Liver (tissue), 9 donors: ENCODE measurements around the gene RASSF7. TPM values are rescaled to one million over a fixed set of nuclear protein-coding genes. Genes with fewer than 3 reads are reported as not detected.
"Not testable (repeated sequence)": the region's sequence is repeated elsewhere in the genome, so short reads cannot be mapped to it uniquely, and the experiment has no call there.

ENCODE experiments used
- DNase-seq: peaks from one replicate; pipeline ENCODE4 v3.0.0-alpha.2; 2017; ENCODE audit warnings: low spot score
- H3K27ac ChIP-seq, 2 donors: one replicate each; pipeline ENCODE4 v1.7.0; 2013; ENCODE audit warnings: inconsistent platforms in 2 of 2, low read length in 2 of 2, control low read depth in 1 of 2, low read depth in 1 of 2, mild to moderate bottlenecking in 1 of 2
- H3K27me3 ChIP-seq, 4 donors: one replicate each; pipeline versions ENCODE4 v1.6.1 to v1.7.0; 2013; ENCODE audit warnings: low read length in 3 of 4, inconsistent platforms in 1 of 4, mild to moderate bottlenecking in 1 of 4, moderate library complexity in 1 of 4; ENCODE audit not compliant: control insufficient read depth in 4 of 4, insufficient read depth in 4 of 4
- H3K36me3 ChIP-seq, 4 donors: one replicate each; pipeline versions ENCODE4 v1.6.1 to v1.7.0; 2013; ENCODE audit warnings: low read length in 3 of 4, mild to moderate bottlenecking in 3 of 4, low read depth in 1 of 4, moderate library complexity in 1 of 4; ENCODE audit not compliant: control insufficient read depth in 4 of 4, insufficient read depth in 3 of 4
- H3K4me1 ChIP-seq, 4 donors: one replicate each; pipeline versions ENCODE4 v1.6.1 to v1.7.0; 2013; ENCODE audit warnings: low read length in 3 of 4, mild to moderate bottlenecking in 3 of 4, moderate library complexity in 1 of 4; ENCODE audit not compliant: control insufficient read depth in 4 of 4, insufficient read depth in 4 of 4
- H3K4me3 ChIP-seq, 3 donors: one replicate each; pipeline versions ENCODE4 v1.6.1 to v1.7.0; 2013; ENCODE audit warnings: low read length in 3 of 3, control low read depth in 1 of 3, low read depth in 1 of 3, mild to moderate bottlenecking in 1 of 3
- H3K9ac ChIP-seq, 2 donors: one replicate each; pipeline ENCODE4 v1.7.0; 2013; ENCODE audit warnings: low read length in 2 of 2, mild to moderate bottlenecking in 2 of 2, moderate library complexity in 2 of 2, control low read depth in 1 of 2, low read depth in 1 of 2
- H3K9me3 ChIP-seq, 4 donors: one replicate each; pipeline versions ENCODE4 v1.6.1 to v1.7.0; 2013; ENCODE audit warnings: low read length in 3 of 4; ENCODE audit not compliant: control insufficient read depth in 4 of 4
- EGR1 ChIP-seq, 2 donors: IDR thresholded peaks; 2 replicates each; pipeline ENCODE4 v1.6.1; 2016 to 2018; ENCODE audit warnings: antibody characterized with exemption in 2 of 2, low read depth in 2 of 2
- FOXA2 ChIP-seq: IDR thresholded peaks from 2 replicates; pipeline ENCODE4 v1.6.1; 2016; ENCODE audit warnings: antibody characterized with exemption
- GABPA ChIP-seq, 2 donors: IDR thresholded peaks in 1 of 2; conservative IDR thresholded peaks in 1 of 2; 2 replicates each; pipeline ENCODE4 v1.6.1; 2016; ENCODE audit warnings: antibody characterized with exemption in 2 of 2, mild to moderate bottlenecking in 1 of 2, moderate library complexity in 1 of 2
- HNF4A ChIP-seq, 2 donors: conservative IDR thresholded peaks; 2 replicates each; pipeline ENCODE4 v1.6.1; 2016; ENCODE audit warnings: antibody characterized with exemption in 2 of 2, mild to moderate bottlenecking in 2 of 2
- JUND ChIP-seq, 2 donors: IDR thresholded peaks; 2 replicates each; pipeline ENCODE4 v1.6.1; 2016; ENCODE audit warnings: antibody characterized with exemption in 2 of 2
- MAX ChIP-seq: IDR thresholded peaks from 2 replicates; pipeline ENCODE4 v1.6.1; 2016; ENCODE audit warnings: antibody characterized with exemption
- NR2F2 ChIP-seq: IDR thresholded peaks from 2 replicates; pipeline ENCODE4 v1.6.1; 2016; ENCODE audit warnings: antibody characterized with exemption
- REST ChIP-seq: IDR thresholded peaks from 2 replicates; pipeline ENCODE4 v1.6.1; 2016; ENCODE audit warnings: antibody characterized with exemption, mild to moderate bottlenecking
- RXRA ChIP-seq, 2 donors: IDR thresholded peaks; 2 replicates each; pipeline ENCODE4 v1.6.1; 2017 to 2018; ENCODE audit warnings: antibody characterized with exemption in 2 of 2, mild to moderate bottlenecking in 1 of 2
- SP1 ChIP-seq: IDR thresholded peaks from 2 replicates; pipeline ENCODE4 v1.6.1; 2018; ENCODE audit warnings: antibody characterized with exemption, mild to moderate bottlenecking
- TAF1 ChIP-seq: conservative IDR thresholded peaks from 2 replicates; pipeline ENCODE4 v1.6.1; 2016; ENCODE audit warnings: antibody characterized with exemption, mild to moderate bottlenecking
- YY1 ChIP-seq: IDR thresholded peaks from 2 replicates; pipeline ENCODE4 v1.6.1; 2016; ENCODE audit warnings: antibody characterized with exemption, mild to moderate bottlenecking
- WGBS: extraction: QIAGEN DNeasy Blood & Tissue Kit; methylation state at CpG from one replicate; pipeline ENCODE4 v1.1.7; 2013; 5-methylcytosine and 5-hydroxymethylcytosine counted together
- polyA plus RNA-seq, 2 donors: library from polyadenylated mRNA; stranded (reverse) in 1 of 2; unstranded in 1 of 2; fragments of 200-250 nt in 1 of 2; fragments of >200 nt in 1 of 2; fragmentation: Nextera tagmentation in 1 of 2; extraction: Ambion mirVana in 1 of 2; gene quantifications; one replicate each; pipeline versions ENCODE4 v1.2.1 to v1.2.3, GENCODE V29; 2013 to 2015
- total RNA-seq, 2 donors: library from RNA; depleted of rRNA; stranded (reverse); fragments of >200 nt; gene quantifications; one replicate each; pipeline ENCODE4 v1.2.3, GENCODE V29; 2014
- TF ChIP-seq, protein P1 (sequence below): fragments of 150-350 bp; IDR thresholded peaks from 2 replicates; pipeline ENCODE4 v1.5.1; 2017; ENCODE audit warnings: improper control_type of control experiment, low read depth, low read length; ENCODE audit not compliant: missing input control
- TF ChIP-seq, protein P2 (sequence below): IDR thresholded peaks from 2 replicates; pipeline ENCODE4 v1.6.1; 2016; ENCODE audit warnings: antibody characterized with exemption
- TF ChIP-seq, protein P3 (sequence below): IDR thresholded peaks from 2 replicates; pipeline ENCODE4 v1.6.1; 2016; ENCODE audit warnings: antibody characterized with exemption
- donor health status: healthy.
- donor health status: healthy.
- donor health status: healthy.
- donor health status: healthy.
- donor health status: healthy.

RASSF7 gene
- total and polyA plus RNA-seq, 4 donors: 11.5 to 50.4 (median 36.9) TPM

GRCh38 chr11:571802-572185 is 11.0 kb downstream of the RASSF7 start:
- no peak for TF ChIP-seq YY1
- no peak for TF ChIP-seq NR2F2
- TF ChIP-seq GABPA (IDR thresholded peaks at IDR 0.05 in 1 of 2, conservative IDR thresholded peaks at IDR 0.05 in 1 of 2): no peak
- no peak for TF ChIP-seq EGR1 (IDR thresholded peaks at IDR 0.05; ENCODE audit: low read depth in 2 of 2)
- no peak for TF ChIP-seq MAX
- no peak for TF ChIP-seq SP1
- TF ChIP-seq JUND (IDR thresholded peaks at IDR 0.05): no peak
- no peak for TF ChIP-seq TAF1
- TF ChIP-seq, protein P1, sequence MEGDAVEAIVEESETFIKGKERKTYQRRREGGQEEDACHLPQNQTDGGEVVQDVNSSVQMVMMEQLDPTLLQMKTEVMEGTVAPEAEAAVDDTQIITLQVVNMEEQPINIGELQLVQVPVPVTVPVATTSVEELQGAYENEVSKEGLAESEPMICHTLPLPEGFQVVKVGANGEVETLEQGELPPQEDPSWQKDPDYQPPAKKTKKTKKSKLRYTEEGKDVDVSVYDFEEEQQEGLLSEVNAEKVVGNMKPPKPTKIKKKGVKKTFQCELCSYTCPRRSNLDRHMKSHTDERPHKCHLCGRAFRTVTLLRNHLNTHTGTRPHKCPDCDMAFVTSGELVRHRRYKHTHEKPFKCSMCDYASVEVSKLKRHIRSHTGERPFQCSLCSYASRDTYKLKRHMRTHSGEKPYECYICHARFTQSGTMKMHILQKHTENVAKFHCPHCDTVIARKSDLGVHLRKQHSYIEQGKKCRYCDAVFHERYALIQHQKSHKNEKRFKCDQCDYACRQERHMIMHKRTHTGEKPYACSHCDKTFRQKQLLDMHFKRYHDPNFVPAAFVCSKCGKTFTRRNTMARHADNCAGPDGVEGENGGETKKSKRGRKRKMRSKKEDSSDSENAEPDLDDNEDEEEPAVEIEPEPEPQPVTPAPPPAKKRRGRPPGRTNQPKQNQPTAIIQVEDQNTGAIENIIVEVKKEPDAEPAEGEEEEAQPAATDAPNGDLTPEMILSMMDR: no peak
- no peak for TF ChIP-seq FOXA2
- TF ChIP-seq RXRA (IDR thresholded peaks at IDR 0.05): no peak
- TF ChIP-seq HNF4A (conservative IDR thresholded peaks at IDR 0.05): no peak
- TF ChIP-seq REST: no peak
- TF ChIP-seq, protein P2, sequence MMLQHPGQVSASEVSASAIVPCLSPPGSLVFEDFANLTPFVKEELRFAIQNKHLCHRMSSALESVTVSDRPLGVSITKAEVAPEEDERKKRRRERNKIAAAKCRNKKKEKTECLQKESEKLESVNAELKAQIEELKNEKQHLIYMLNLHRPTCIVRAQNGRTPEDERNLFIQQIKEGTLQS: no peak
- TF ChIP-seq, protein P3, sequence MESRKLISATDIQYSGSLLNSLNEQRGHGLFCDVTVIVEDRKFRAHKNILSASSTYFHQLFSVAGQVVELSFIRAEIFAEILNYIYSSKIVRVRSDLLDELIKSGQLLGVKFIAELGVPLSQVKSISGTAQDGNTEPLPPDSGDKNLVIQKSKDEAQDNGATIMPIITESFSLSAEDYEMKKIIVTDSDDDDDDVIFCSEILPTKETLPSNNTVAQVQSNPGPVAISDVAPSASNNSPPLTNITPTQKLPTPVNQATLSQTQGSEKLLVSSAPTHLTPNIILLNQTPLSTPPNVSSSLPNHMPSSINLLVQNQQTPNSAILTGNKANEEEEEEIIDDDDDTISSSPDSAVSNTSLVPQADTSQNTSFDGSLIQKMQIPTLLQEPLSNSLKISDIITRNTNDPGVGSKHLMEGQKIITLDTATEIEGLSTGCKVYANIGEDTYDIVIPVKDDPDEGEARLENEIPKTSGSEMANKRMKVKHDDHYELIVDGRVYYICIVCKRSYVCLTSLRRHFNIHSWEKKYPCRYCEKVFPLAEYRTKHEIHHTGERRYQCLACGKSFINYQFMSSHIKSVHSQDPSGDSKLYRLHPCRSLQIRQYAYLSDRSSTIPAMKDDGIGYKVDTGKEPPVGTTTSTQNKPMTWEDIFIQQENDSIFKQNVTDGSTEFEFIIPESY: no peak
- Histone ChIP-seq H3K36me3 (no peaks in the 10 kb centered on the region), H3K9ac (no peak overlapping the region), H3K27me3 (no peaks in the 10 kb centered on the region), H3K9me3 (no peaks in the 10 kb centered on the region), H3K4me3 (no peak overlapping the region), H3K4me1 (peaks cover 6 to 40% (median 26%) of the 10 kb centered on the region in 4 donors), H3K27ac (no peak overlapping the region)
- DNase-seq: no peak
- 89% methylated on average over 8 of the region's 8 CpGs for WGBS

GRCh38 chr11:573146-573759 is 12.5 kb downstream of the RASSF7 start:
- WGBS: 68% methylated on average over 16 of the region's 16 CpGs
- Histone ChIP-seq H3K9ac (no peak overlapping the region), H3K4me1 (peaks cover 10 to 46% (median 31%) of the 10 kb centered on the region in 4 donors), H3K36me3 (no peaks in the 10 kb centered on the region), H3K9me3 (no peaks in the 10 kb centered on the region), H3K27ac (no peak overlapping the region), H3K4me3 (no peak overlapping the region), H3K27me3 (no peaks in the 10 kb centered on the region)
- TF ChIP-seq HNF4A (conservative IDR thresholded peaks at IDR 0.05) (no peak), RXRA (IDR thresholded peaks at IDR 0.05) (peak in 1 of 2 donors; percentile 51)
- DNase-seq: no peak

DNA sequence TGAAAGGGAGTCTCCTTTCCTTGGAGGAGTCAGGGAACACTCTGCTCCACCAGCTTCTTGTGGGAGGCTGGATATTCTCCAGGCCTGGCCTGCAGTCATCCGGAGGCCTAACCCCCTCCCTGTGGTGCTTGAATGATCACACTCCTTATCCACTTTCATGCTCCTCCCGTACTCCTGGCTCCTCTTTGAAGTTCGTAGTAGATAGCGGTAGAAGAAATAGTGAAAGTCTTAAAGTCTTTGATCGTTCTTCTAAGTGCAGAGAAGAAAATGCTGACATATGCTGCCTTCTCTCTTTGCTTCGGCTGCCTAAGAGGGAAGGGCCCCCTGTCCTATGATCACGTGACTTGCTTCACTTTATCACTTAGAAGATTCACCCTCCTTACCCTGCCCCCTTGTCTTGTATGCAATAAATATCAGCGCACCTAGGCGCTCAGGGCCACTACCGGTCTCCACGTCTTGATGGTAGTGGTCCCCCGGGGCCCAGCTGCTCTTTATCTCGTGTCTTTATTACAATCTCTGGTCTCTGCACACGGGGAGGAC is 13.3 kb downstream of the RASSF7 start:
- H3K27me3 ChIP-seq, H3K4me3 ChIP-seq, DNase-seq, H3K27ac ChIP-seq, H3K9ac ChIP-seq, H3K36me3 ChIP-seq, H3K9me3 ChIP-seq: not testable (repeated sequence)
- H3K4me1 ChIP-seq: peaks cover 14 to 51% (median 37%) of the 10 kb centered on the region in 4 donors
- 79% methylated on average over 14 of the region's 14 CpGs for WGBS
